Upper lobe of left lung (tissue), 4 donors: ENCODE measurements around the gene MED6.

Source experiments
- POLR2A ChIP-seq, 4 donors: fragments of 450-650 bp; IDR thresholded peaks; one replicate each; pipeline ENCODE4 v1.5.1; 2016 to 2017; ENCODE audit warnings: antibody characterized with exemption in 4 of 4, mild to moderate bottlenecking in 2 of 4
- POLR2AphosphoS5 ChIP-seq, 2 donors: sonication (generic); formaldehyde crosslinking; IDR thresholded peaks; one replicate each; pipeline ENCODE4 v1.5.1; 2017; ENCODE audit warnings: antibody characterized with exemption in 2 of 2
- TF ChIP-seq, protein P1 (sequence below), 6 experiments: fragments of 450-650 bp in 4 of 6; fragments of 200-600 bp in 2 of 6; sonication (generic) in 2 of 6; IDR thresholded peaks; one replicate each; pipeline ENCODE4 v1.5.1; 2016 to 2019; ENCODE audit warnings: antibody characterized with exemption in 6 of 6

DNA sequence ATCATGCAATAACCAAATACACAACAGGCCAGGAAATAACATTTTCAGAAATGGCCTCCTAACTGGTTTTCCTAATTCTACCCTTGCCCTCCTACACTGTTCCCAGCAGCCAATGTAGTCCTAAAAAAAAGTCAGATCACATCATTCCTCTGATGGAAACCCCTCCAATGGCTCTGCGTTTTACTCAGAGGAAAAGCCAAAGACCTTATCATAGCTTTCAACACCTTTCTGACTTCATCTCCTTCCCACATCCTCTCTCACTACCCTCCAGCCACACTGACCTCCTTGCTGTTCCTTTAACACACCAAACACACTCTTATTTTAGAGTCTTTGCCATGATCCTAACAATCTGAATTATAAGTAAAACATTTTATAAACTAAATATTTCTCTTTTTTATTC, 1.1 kb downstream of the MED6 start:
- TF ChIP-seq POLR2A (IDR thresholded peaks at IDR 0.05) (no peak), POLR2AphosphoS5 (IDR thresholded peaks at IDR 0.05) (no peak)
- TF ChIP-seq, protein P1, sequence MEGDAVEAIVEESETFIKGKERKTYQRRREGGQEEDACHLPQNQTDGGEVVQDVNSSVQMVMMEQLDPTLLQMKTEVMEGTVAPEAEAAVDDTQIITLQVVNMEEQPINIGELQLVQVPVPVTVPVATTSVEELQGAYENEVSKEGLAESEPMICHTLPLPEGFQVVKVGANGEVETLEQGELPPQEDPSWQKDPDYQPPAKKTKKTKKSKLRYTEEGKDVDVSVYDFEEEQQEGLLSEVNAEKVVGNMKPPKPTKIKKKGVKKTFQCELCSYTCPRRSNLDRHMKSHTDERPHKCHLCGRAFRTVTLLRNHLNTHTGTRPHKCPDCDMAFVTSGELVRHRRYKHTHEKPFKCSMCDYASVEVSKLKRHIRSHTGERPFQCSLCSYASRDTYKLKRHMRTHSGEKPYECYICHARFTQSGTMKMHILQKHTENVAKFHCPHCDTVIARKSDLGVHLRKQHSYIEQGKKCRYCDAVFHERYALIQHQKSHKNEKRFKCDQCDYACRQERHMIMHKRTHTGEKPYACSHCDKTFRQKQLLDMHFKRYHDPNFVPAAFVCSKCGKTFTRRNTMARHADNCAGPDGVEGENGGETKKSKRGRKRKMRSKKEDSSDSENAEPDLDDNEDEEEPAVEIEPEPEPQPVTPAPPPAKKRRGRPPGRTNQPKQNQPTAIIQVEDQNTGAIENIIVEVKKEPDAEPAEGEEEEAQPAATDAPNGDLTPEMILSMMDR (IDR thresholded peaks at IDR 0.05) = no peak
